Smooth muscle cell (in vitro differentiated cells): ENCODE measurements around the gene BCL2. TPM values are rescaled to one million over a fixed set of nuclear protein-coding genes. Genes with fewer than 3 reads are reported as not detected.

ENCODE experiments used
- DNase-seq: peaks from one replicate; lab custom pipeline; 2025; ENCODE audit not compliant: unreplicated experiment; lab: John Stamatoyannopoulos, UW
- H2AFZ ChIP-seq: fragments of 200-600 bp; sonication (generic); 2 replicates; pipeline ENCODE4 v1.6.0; 2016; ENCODE audit warnings: antibody characterized with exemption, low read depth, mild to moderate bottlenecking
- H3F3A ChIP-seq: fragments of 200-600 bp; sonication (generic); 2 replicates; pipeline ENCODE4 v1.6.0; 2017; ENCODE audit warnings: antibody characterized with exemption, low read depth
- H3K27ac ChIP-seq: fragments of 200-600 bp; sonication (generic); 2 replicates; pipeline ENCODE4 v1.5.1; 2016; ENCODE audit warnings: low read depth, mild to moderate bottlenecking
- H3K27me3 ChIP-seq: fragments of 200-600 bp; sonication (generic); 2 replicates; pipeline ENCODE4 v1.6.1; 2016; ENCODE audit warnings: low read depth, mild to moderate bottlenecking
- H3K36me3 ChIP-seq: fragments of 200-600 bp; sonication (generic); 2 replicates; pipeline ENCODE4 v1.5.1; 2016; ENCODE audit warnings: low read depth
- H3K4me1 ChIP-seq: fragments of 200-600 bp; sonication (generic); 2 replicates; pipeline ENCODE4 v1.5.1; 2016; ENCODE audit warnings: low read depth
- H3K4me2 ChIP-seq: fragments of 200-600 bp; sonication (generic); 2 replicates; pipeline ENCODE4 v1.6.0; 2016; ENCODE audit warnings: mild to moderate bottlenecking
- H3K4me3 ChIP-seq: fragments of 200-600 bp; sonication (generic); 2 replicates; pipeline ENCODE4 v1.5.1; 2016; ENCODE audit warnings: mild to moderate bottlenecking
- H3K79me2 ChIP-seq: fragments of 200-600 bp; sonication (generic); 2 replicates; pipeline ENCODE4 v1.6.0; 2016; ENCODE audit warnings: low read depth, mild to moderate bottlenecking
- H3K9ac ChIP-seq: fragments of 200-600 bp; sonication (generic); 2 replicates; pipeline ENCODE4 v1.6.0; 2016; ENCODE audit warnings: low read depth
- H3K9me3 ChIP-seq: fragments of 200-600 bp; sonication (generic); replicated peaks from 2 replicates; pipeline ENCODE4 v1.5.1; 2016; ENCODE audit warnings: low read depth
- H4K20me1 ChIP-seq: fragments of 200-600 bp; sonication (generic); 2 replicates; pipeline ENCODE4 v1.6.0; 2016; ENCODE audit warnings: low read depth
- CTCF ChIP-seq: fragments of 200-600 bp; sonication (generic); IDR thresholded peaks from 2 replicates; pipeline ENCODE4 v1.5.1; 2017; ENCODE audit warnings: borderline replicate concordance, mild to moderate bottlenecking, antibody characterized with exemption; ENCODE audit not compliant: insufficient read depth, poor library complexity, severe bottlenecking
- WGBS: methylation state at CpG from one replicate; pipeline ENCODE4 v1.1.7; 2016; ENCODE audit warnings: low lambda C conversion rate; 5-methylcytosine and 5-hydroxymethylcytosine counted together
- polyA plus RNA-seq: library from polyadenylated mRNA; unstranded; fragments of >200 nt; fragmentation: Nextera tagmentation; extraction: Ambion mirVana; gene quantifications from 2 replicates; pipeline ENCODE4 v1.2.1, GENCODE V29; 2016
- total RNA-seq: library from RNA; depleted of rRNA; stranded (reverse); fragments of >200 nt; gene quantifications from 2 replicates; pipeline ENCODE4 v1.2.3, GENCODE V29; 2014

BCL2 gene
- total and polyA plus RNA-seq, 2 experiments from 2014 or later = 0.85 TPM; not detected in 1

GRCh38 chr18:63331105-63331504, 11.5 kb upstream of the BCL2 start:
- 93% methylated on average over 4 of the region's 4 CpGs for WGBS
- no peak for DNase-seq

GRCh38 chr18:63329431-63330145, 10.0 kb upstream of the BCL2 start:
- H3K4me1 ChIP-seq = no peaks in the 10 kb centered on the region
- no peaks in the 10 kb centered on the region for H4K20me1 ChIP-seq
- H3F3A ChIP-seq = no peaks in the 10 kb centered on the region
- no peaks in the 10 kb centered on the region for H3K79me2 ChIP-seq
- no peak overlapping the region for H3K27ac ChIP-seq
- H3K4me3 ChIP-seq = no peak overlapping the region
- H3K9me3 ChIP-seq = no peaks in the 10 kb centered on the region
- H3K4me2 ChIP-seq = no peak overlapping the region
- H2AFZ ChIP-seq = no peak overlapping the region
- H3K9ac ChIP-seq = no peak overlapping the region
- 97% methylated on average over 7 of the region's 7 CpGs for WGBS
- TF ChIP-seq CTCF = no peak
- H3K27me3 ChIP-seq = no peaks in the 10 kb centered on the region
- DNase-seq = no peak
- H3K36me3 ChIP-seq = no peaks in the 10 kb centered on the region

More at GRCh38 chr18:63331105-63331504, 11.5 kb upstream of the BCL2 start:
- no peak overlapping the region for H3K27ac ChIP-seq
- H3K9me3 ChIP-seq = no peaks in the 10 kb centered on the region
- no peak overlapping the region for H3K4me3 ChIP-seq
- no peaks in the 10 kb centered on the region for H4K20me1 ChIP-seq
- no peaks in the 10 kb centered on the region for H3F3A ChIP-seq
- no peak for TF ChIP-seq CTCF
- H3K79me2 ChIP-seq = no peaks in the 10 kb centered on the region
- no peaks in the 10 kb centered on the region for H3K4me1 ChIP-seq
- H2AFZ ChIP-seq = no peak overlapping the region
- H3K4me2 ChIP-seq = no peak overlapping the region
- no peaks in the 10 kb centered on the region for H3K27me3 ChIP-seq
- no peak overlapping the region for H3K9ac ChIP-seq
- H3K36me3 ChIP-seq = no peaks in the 10 kb centered on the region

DNA sequence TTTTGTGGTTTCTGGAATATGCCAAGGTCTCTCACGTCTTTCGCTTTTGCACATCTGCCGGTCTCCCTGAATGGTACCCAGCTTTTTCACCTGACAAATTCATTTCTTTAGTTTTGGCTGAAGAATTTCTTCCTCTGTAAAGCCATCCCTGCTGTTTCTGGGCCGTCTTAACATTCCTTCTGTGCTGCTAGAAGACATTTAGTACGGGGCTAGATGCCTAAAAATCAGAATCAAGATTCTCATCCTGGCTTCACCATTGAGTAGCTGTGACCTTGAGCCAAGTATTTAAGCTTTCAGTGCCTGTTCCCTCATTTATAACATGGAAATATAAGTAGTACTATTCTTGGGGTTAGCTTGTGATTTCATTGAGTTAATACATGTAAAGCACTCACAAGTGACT, 6.4 kb upstream of the BCL2 start:
- no peaks in the 10 kb centered on the region for H3K4me1 ChIP-seq
- no peaks in the 10 kb centered on the region for H3K9me3 ChIP-seq
- H4K20me1 ChIP-seq = no peaks in the 10 kb centered on the region
- no peaks in the 10 kb centered on the region for H3K79me2 ChIP-seq
- no peak overlapping the region for H3K9ac ChIP-seq
- no peak overlapping the region for H3K4me3 ChIP-seq
- WGBS = 90% methylated on average over 5 of the region's 5 CpGs
- H3K27ac ChIP-seq = no peak overlapping the region
- no peak overlapping the region for H2AFZ ChIP-seq
- peaks cover 5% of the 10 kb centered on the region for H3F3A ChIP-seq
- H3K36me3 ChIP-seq = no peaks in the 10 kb centered on the region
- no peaks in the 10 kb centered on the region for H3K27me3 ChIP-seq
- DNase-seq = no peak
- no peak for TF ChIP-seq CTCF
- no peak overlapping the region for H3K4me2 ChIP-seq
